ENCODE results near the gene SUMO3. TPM values are rescaled to one million over a fixed set of nuclear protein-coding genes. Genes with fewer than 3 reads are reported as not detected.

Gene SUMO3
- total RNA-seq, 1 donor from 2014 or later: 51.9 TPM

DNA sequence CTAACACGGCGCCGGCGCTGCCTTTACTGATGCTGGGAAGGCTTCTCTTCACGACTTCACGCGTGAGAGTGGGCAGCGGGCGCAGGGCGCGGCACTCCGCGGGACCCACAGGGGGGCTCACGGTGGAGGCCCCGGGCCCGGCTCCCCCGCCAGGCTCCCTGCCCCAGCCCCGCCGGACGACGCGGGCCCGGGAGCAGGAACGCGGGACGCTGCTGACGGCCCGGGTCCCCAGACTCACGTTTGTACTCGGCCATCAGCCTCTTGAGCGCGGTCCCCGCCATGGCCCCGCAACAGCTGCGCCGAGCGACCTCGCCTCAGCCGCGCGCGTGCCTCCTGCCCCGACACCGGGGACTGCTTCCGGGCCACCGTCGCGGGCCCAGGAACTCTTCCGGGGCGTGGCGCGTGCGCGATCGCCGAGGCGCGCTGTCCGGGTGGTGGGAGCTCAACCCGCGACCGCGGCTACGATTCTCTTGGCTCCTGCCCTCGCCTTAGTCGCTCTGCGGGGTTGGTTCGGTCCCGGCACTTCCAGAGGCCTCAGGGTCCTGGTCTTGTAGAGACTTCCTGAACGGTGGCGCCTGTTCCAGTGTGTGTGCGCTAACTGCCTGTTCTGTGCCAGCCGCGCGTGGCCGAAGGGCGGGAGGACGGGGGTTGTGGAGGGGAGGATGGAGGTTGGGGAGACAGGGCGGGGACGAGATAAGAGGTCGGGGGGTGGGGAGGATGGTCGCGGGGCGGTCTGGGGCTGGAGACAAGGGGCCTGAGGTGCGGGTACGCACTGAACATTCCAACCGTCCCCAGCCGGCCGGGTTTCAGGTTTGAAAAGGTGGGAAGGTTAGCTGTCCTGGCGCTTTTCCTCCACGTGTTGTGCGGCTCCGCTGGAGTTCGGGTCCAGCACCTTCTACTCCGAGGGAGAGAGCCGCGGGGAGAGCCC lies 16.1 kb downstream of the SUMO3 start, which contains the start of gene UBE2G2:
Gene UBE2G2 (minus strand): TSS at position 353 of the 928 bp plus-strand sequence. CDS start 72 bp downstream, at position 281.
- ATAC-seq: peak; percentile 88

DNA sequence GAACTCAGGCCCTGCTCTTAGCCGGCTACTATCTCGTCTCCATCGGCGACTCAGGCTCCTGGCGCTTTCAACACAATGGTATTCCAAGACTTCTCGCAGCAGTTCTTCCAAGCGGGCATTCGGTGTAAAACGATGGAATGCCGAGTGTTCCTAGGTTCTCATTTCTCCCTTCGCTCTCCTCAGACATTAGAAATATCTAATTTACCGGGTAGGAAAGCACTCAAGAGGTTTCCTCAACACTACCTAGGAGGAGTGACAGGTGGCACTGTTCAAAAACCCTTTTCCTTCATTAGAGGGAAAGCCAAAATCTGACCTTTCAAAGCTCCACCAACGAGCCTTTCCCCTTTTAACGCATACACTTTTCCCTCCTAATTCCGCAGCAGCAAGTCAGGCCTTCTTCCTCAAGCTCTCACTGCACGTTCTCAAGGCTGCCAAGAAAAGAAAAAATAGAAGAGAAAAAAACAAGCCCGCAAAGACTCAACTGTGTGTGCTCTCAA lies 16.8 kb downstream of the SUMO3 start:
- ATAC-seq: peak; percentile 50

DNA sequence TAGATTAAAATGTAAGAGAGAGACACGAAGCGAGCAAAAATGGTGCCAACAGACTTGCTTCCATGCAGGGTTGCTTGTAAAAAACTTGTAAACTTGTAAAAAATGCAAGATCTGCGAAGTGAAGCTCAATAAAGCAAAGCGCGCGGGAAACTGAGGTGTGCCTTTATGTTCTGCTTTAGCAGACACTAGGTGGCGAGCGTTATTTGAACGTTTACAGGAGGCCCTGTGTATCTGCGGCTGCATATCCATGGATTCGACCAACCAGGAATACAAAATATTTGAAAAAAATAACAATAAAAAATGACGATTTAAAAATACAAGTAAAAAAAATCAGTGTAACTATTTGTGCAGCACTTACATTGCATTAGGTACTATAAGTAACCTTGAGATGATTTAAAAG lies 17.8 kb downstream of the SUMO3 start:
- ATAC-seq: no peak

DNA sequence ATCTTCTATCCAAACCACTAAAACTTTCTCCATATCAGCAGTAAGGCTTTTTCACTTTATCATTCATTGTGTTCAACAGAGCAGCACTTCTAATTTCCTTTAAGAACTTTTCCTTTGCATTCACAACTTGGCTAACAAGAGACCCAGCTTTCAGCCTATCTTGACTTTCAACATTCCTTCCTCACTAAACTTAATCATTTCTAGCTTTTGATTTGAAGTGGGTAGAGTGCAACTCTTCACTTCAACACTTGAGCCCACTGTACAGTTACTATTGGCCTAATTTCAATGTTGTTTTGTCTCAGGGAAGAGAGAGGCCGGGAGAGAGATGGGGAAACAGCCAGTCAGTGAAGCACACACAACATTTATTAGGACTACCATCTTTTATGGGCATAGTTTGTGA lies 18.2 kb downstream of the SUMO3 start:
- no peak for ATAC-seq

DNA sequence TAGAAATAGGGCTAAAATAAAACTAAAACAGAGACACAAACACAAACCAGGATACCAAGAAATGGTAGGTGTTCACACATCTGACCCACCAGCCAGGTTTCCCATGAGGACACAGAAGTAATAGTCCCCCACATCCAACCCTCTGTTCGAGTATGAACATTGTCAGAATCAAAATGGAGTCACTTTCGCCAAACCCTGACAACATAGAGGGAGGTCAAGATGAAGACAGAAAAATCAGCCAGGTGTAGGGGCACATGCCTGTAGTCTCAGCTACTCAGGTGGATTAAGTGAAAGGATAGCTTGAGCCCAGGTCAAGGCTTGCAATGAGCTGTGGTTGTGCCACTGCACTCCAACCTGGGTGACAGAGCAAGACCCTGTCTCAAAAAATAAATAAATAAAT lies 20.1 kb downstream of the SUMO3 start:
- no peak for ATAC-seq

DNA sequence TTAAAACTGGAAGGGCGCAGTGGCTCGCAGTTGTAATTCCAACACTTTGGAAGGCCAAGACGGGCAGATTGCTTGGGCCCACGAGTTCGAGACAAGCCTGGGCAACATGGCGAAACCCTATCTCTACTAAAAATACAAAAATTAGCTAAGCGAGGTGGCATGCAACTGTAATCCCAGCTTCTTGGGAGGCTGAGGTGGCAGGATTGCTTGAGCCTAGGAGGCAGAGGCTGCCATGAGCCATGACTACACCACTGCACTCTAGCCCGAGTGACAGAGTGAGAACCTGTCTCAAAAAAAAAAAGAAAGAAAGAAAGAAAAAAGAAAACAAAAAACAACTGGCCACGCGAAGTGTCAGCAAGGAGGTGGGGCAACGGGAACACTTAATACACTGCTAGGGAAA lies 22.5 kb downstream of the SUMO3 start:
- no peak for ATAC-seq

DNA sequence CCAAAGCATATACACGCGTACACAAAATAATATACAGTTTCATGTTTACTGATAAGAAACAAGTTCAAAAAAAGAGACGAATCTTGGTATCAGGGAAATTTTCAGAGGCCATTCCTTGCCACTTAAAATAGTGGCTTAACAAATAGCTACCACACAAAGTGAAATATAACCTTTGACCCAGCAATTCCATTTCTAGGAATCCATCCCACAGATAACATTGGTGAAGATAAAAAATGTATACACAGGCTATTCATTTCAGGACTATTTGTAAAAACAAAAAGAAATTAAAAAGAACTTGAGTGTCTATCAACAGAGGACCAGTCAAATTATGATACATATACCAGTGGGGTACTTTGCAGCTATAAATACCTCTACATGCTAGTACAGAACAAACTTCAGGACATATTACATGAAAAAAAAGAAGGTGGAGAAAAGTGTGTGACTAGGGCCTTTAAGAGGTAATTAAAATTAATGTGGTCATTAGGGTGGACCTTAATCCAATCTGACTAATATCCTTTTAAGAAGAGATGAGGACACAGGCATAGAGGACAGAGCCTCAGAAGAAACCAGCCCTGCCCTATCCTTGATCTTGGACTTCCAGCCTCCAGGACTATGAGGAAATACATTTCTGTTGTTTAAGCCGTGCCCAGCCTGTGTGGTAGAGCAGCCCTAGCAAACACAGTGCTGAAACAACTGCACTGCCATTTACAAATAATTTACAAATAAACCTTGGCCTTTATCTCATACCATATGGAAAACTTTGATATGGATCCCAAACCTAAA lies 24.1 kb downstream of the SUMO3 start:
- ATAC-seq: peak; percentile 56

DNA sequence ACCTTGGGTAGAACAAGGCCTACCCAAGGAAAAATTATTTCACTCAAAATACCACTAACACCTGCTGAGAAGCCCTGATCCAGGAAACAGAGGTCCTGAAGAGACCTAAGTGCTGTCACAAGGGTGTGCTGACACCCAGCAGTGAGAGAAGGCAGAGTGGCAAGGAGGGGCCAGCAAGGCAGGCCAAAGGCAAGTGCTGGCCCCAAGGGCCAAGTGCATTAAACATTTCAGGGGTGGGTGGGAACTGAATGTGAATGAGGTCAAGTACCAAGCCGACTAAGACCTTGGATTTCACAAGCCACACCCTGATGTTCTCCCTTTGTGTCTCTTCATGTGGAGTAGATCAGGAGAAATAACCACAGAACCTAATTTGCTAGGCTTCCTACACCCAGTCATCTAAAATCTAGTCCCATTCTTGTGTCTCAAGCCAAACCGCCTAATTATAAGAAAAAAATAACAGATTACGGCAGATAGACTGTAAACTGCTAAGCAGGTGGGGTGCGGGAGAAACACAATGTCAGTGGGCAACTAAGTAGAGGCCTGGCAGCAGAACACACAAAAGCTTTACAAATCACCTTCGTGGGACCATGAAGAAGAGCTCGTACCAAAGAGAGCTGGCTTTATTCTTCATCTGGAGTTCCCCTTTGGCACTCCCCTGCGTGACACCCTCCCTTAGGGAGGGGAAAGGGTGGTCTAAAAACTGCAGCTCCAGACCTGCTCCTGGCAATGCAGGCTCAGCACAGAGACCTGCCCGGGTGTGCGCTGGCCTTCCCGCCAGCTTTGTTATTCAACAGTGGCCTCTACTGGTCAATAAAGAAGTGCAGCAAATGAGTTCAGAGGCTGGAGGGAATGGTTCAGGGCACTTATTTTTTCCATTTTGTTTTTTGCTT lies 24.9 kb downstream of the SUMO3 start:
- ATAC-seq: peak; percentile 83

DNA sequence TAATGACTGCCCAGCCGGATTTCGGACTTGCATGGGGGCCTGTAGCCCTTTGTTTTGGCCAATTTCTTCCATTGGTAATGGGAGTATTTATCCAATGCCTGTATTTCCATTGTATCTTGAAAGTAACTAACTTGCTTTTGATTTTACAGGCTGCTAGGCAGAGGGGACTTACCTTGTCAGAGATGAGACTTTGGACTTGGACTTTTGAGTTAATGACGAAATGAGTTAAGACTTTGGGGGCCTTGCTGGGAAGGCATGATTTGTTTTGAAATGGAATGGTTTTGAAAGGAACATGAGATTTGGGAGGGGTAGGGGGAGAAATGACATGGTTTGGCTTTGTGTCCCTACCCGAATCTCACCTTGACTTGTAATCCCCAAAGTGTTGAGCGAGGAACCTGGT lies 25.9 kb downstream of the SUMO3 start:
- no peak for ATAC-seq

DNA sequence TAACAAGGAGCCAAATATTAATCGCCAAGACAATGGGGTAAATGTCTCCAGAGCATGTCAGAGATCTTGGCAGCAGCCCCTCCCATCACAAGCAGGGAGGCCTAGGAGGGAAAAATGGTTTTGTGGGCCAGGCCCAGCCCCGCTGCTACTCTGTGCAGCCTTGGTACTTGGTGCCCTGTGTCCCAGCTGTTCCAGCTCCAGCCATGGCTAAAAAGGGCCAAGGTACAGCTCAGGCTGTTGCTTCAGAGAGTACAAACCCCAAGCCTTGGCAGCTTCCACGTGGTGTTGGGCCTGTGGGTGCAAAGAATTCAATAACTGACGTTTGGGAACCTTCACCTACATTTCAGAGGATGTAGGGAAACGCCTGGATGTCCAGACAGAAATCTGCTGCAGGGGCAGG lies 26.6 kb downstream of the SUMO3 start:
- ATAC-seq: no peak

DNA sequence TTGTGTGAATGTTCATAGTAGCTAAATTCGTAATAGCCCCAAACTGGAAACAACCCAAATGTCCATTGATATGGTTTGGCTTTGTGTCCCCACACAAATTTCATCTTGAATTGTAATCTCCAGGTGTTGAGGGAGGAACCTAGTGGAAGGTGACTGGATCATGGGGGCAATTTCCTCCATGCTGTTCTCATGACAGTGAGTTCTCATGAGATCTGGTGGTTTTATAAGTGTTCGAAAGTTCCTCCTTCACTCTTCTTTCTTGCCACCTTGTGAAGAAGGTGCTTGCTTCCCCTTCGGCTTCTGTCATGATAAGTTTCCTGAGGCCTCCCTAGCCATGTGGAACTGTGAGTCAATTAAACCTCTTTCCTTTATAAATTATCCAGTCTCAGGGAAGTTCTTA lies 27.5 kb downstream of the SUMO3 start:
- ATAC-seq: no peak

DNA sequence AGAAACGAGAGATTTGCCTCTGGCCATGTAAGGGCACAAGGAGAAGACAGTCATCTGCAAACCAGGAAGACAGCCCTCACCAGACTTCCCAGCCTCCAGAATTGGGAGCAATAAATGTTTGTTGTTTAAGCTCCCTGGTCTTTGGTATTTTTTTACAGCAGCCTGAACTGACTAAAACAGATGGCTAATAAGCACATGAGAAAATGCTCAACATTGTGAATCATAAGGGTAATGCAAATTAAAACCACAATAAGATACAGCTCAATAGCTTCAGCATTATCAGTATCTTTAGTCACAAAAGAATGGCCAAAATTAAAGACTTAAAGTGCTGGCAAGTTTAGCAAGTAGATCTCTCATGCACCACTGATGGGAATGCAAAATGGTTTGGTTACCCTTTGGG lies 28.0 kb downstream of the SUMO3 start:
- no peak for ATAC-seq

DNA sequence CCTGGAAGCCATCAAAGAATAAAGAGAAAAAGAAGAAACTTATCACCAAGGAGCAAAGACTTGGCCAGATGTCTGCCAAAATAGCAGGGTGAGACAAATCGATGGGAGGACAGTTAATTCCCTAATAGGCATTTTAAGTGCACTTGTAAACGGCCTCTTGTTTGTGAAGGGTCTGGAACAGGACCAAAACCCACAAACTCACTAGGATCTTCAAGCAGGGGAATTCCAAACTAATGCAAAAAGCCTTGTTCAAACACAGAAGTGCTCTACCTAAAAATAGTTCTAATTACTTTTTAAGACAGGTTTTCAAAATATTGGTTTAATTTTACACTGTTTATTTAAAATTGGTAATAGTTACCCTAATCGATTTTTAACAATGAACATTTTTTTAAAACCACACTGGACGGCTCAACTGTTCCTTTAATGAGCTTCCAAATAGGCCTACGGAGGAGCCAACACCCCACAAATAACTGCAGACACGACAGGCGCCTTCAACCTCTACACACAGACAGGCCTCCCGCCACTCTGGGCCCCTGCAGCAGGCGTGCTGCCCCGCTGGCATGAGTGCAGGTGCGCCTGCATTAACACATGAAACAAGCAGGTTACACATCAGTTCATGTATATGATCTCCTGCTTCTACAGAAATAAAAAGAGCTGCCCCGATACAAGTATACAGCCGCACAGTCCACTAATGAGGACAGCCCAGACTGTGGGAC lies 32.1 kb downstream of the SUMO3 start:
- ATAC-seq: no peak

DNA sequence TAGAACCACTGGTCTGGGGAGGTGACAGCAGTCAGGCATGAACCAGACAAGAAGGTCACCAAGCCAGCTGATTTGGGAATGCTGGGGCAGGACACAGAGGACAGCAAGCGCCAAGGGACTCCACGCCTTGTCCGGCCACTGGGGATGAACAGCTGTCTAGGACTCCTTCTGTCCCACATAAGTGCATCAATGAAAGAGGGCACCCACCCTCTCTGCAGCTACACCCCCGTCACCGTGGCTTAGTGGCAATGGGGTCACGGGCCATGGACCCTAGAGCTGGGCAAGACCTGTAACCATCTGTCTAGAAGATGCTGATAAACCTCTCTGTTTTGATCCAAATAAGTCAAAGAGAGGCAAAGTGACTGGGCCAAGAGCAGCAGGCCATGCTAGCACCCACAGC lies 33.1 kb downstream of the SUMO3 start:
- ATAC-seq: no peak

DNA sequence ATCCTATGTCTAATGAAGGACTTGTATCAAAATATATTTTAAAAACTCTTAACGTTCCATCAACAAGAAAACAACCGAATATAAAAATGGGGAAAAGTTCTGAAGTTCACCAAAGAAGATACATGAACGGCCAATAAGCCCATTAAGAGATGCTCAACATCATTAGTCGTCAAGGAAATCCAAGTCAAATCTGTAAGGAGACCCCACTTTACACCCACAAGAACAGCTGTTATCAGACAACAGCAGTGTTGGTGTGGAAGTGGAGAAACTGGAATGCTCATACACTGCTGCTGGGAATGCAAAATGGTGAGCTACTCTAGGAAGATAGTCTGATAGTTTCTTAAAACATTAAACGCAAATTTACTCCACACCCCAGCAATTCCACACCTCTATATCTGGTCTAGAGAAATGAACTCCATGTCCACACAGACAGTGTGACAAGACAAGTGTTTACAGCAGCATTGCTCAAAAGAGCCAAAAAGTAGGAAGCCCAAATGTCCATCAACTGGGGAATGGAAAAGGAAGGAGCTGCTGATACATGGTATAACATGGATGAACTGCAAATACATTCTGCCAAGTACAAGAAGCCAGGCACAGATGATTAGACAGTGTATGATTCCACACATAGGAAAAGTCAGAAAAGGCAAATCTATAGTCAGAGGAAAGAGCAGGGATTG lies 34.7 kb downstream of the SUMO3 start:
- no peak for ATAC-seq

DNA sequence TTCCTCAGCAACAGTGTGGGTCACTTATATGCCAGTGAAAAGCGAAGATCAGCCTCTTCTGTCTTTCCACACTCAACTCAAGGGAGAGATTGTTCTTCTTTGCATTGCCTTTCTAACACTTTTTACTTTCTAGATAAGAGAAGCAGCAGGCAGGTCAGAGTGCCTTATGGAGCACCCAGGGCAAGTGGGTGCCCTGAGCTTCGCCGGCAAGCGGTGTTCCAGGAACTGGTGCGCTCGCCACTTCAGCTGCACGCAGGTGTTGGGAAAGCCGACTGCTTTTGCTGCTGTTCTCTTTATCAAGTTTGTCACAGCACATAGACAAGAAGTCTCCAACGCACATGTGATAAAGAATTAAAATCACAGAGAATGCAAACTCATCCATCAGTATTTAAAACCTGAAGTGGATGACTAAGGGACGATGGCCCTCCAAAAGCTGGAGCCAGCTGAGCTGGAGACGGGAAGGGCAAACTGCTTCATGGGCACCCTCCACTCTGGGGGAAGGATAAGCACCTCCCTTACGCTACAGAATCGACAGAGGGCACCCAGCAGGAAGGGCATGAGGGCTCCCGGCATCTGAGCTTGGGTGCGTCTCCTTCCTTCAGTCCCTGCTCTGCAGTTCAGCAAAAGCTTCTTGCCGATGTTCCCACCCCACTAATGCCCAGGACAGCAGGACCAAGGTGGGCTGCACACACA lies 36.9 kb downstream of the SUMO3 start:
- ATAC-seq: no peak

DNA sequence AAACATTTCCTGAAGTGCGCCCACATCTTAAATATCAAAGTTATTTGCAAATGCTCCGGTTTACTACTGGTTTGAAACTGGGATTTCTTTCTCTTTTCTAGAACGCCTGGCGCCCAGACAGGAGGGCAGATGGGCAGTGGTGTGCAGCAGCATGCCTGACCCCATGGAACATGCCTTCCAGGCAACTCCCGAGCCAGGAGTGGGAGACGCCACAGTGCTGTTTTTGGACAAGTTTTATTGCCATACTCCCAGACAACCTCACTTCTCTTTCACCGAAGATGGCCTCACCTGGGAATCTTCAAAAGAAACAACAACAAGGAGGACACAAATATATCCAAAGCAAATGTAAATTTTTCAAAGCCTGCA lies 37.7 kb downstream of the SUMO3 start:
- no peak for ATAC-seq

DNA sequence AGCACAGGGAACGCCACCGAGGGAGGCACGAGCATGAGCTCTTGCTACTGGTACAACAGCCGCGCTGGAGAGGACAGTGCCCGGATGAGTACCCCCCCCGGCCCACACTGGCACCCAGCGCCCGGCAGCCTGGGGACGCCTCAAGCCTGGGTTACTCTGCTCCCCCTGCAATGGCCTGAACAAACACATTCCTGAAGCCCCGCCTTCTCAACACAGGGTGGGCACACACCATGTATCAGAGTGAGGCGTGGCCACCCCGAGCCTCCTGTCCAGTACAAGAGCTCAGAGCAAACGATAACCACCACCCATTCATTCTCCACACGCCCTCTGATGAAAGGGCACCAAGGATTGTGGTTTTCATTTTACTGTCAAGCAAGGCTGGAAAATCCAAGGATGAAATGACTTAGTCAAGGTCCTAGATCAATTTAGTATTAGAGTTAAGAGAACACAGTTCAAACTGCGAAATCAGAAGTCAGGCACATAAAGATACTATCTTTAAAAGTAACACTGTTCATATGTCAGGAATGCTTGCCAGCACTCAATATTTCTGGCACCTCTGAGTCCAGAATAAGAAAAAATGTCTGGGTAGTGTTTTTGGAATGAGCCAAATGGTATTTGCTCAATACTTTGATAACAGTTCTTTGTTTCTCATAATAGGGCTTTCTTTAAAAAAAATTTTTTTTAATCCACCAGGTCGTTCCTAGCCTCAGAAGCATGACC lies 38.3 kb downstream of the SUMO3 start:
- peak; percentile 15 for ATAC-seq

DNA sequence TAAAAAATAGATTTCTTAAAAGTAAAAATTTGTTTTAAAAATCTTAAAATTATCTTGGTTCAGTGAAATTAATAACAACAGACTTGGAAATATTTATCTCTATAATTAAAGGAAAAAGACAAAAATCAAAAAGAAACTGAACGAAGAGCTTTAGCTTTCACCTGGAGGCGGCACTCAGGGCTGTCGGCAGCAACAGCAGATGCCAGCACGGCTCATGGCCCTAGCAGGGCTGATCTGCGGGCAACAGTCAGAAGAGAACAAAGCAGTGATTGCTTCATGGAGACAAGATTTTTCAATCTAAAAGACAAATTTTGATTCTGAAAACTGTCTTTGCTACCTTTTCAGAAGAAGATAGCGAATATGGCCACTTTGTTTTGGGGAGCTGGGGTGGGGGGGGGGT lies 38.9 kb downstream of the SUMO3 start:
- ATAC-seq: no peak

DNA sequence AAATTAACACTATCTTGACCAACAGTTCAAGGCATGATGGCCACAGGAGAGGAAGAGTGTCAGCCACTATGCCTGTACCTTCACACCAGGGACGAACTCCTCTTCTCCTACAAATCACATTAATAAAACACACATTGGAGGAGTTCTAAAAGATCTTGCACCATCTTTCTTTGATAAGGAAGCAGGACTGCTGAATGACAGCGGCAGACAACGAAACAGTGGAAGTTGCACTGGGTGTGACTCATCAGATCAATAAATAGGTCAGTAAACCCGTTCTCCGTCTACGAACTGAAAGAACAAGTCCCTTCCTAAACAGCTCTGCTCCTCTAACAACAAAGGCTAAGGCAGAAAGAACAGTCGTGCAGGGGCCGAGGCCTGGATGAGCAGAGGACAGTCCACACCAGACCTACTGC lies 39.4 kb downstream of the SUMO3 start:
- no peak for ATAC-seq

Measured in esophagus mucosa (tissue), 1 donor.